RWPE2 (cell line): Measurements from ENCODE around the gene ACOX3.

Experiments
- ATAC-seq: fragments of 200-7000 bp; cut with Tn5 transposase; 3 replicates; pipeline ENCODE4 v1.9.1; 2021; ENCODE audit warnings: low read depth
- DNase-seq: peaks from one replicate; pipeline ENCODE4 v3.0.0-alpha.2; 2020; ENCODE audit warnings: low spot score
- H3K27ac ChIP-seq: fragments of 450-650 bp; 2 replicates; pipeline ENCODE4 v1.5.1; 2017; ENCODE audit warnings: mild to moderate bottlenecking; ENCODE audit not compliant: poor library complexity, severe bottlenecking
- H3K27me3 ChIP-seq: fragments of 250-450 bp; sonication (Bioruptor Pico); 2 replicates; pipeline ENCODE4 v1.5.1; 2021; ENCODE audit warnings: mild to moderate bottlenecking, moderate library complexity; ENCODE audit not compliant: insufficient read depth, poor library complexity, severe bottlenecking
- H3K36me3 ChIP-seq: fragments of 250-450 bp; sonication (Bioruptor Pico); 2 replicates; pipeline ENCODE4 v1.5.1; 2020; ENCODE audit warnings: low read depth, mild to moderate bottlenecking, moderate library complexity
- H3K4me1 ChIP-seq: fragments of 250-450 bp; sonication (Bioruptor Pico); 2 replicates; pipeline ENCODE4 v1.5.1; 2021; ENCODE audit warnings: mild to moderate bottlenecking, moderate library complexity; ENCODE audit not compliant: insufficient read depth, poor library complexity, severe bottlenecking
- H3K4me3 ChIP-seq: fragments of 250-450 bp; sonication (Bioruptor Pico); 2 replicates; pipeline ENCODE4 v1.5.1; 2021; ENCODE audit warnings: mild to moderate bottlenecking, moderate library complexity; ENCODE audit not compliant: severe bottlenecking
- H3K9me3 ChIP-seq: fragments of 250-450 bp; sonication (Bioruptor Pico); 2 replicates; pipeline ENCODE4 v1.5.1; 2021; ENCODE audit warnings: mild to moderate bottlenecking, moderate library complexity; ENCODE audit not compliant: severe bottlenecking
- CTCF ChIP-seq: fragments of 450-650 bp; IDR thresholded peaks from one replicate; pipeline ENCODE4 v1.5.1; 2017; ENCODE audit warnings: mild to moderate bottlenecking, moderate library complexity; ENCODE audit not compliant: poor library complexity, severe bottlenecking

Gene ACOX3

GRCh38 chr4:8348071-8348470, 92.5 kb downstream of the ACOX3 start:
- Histone ChIP-seq H3K36me3 (no peaks in the 10 kb centered on the region), H3K27me3 (no peaks in the 10 kb centered on the region), H3K4me3 (no peak overlapping the region), H3K9me3 (no peaks in the 10 kb centered on the region), H3K4me1 (no peaks in the 10 kb centered on the region), H3K27ac (no peak overlapping the region)
- ATAC-seq (no peak), DNase-seq (no peak)
- TF ChIP-seq CTCF = no peak

GRCh38 chr4:8347660-8348059, 92.9 kb downstream of the ACOX3 start:
- no peaks in the 10 kb centered on the region for H3K9me3 ChIP-seq
- no peak overlapping the region for H3K27ac ChIP-seq
- no peak for TF ChIP-seq CTCF
- no peaks in the 10 kb centered on the region for H3K4me1 ChIP-seq
- DNase-seq (no peak), ATAC-seq (no peak)
- no peaks in the 10 kb centered on the region for H3K27me3 ChIP-seq
- H3K36me3 ChIP-seq = no peaks in the 10 kb centered on the region
- no peak overlapping the region for H3K4me3 ChIP-seq

- no peaks in the 10 kb centered on the region for H3K36me3 ChIP-seq
- H3K4me3 ChIP-seq = no peak overlapping the region
- no peaks in the 10 kb centered on the region for H3K9me3 ChIP-seq
- no peaks in the 10 kb centered on the region for H3K27me3 ChIP-seq
- ATAC-seq (no peak), DNase-seq (no peak)
- TF ChIP-seq CTCF = no peak
- H3K27ac ChIP-seq = no peak overlapping the region
- no peaks in the 10 kb centered on the region for H3K4me1 ChIP-seq
Observed at GRCh38 chr4:8346838-8347605, 93.5 kb downstream of the ACOX3 start.

GRCh38 chr4:8345946-8346814, 94.3 kb downstream of the ACOX3 start:
- TF ChIP-seq CTCF = no peak
- H3K27ac ChIP-seq = no peak overlapping the region
- H3K9me3 ChIP-seq = no peaks in the 10 kb centered on the region
- H3K27me3 ChIP-seq = no peaks in the 10 kb centered on the region
- no peaks in the 10 kb centered on the region for H3K4me1 ChIP-seq
- no peak overlapping the region for H3K4me3 ChIP-seq
- DNase-seq (no peak), ATAC-seq (no peak)
- H3K36me3 ChIP-seq = no peaks in the 10 kb centered on the region
